PC-3 (cell line): ENCODE measurements around the gene APOO. TPM values are rescaled to one million over a fixed set of nuclear protein-coding genes. Genes with fewer than 3 reads are reported as not detected.

Experiments used
- ATAC-seq: fragments of 200-7000 bp; cut with Tn5 transposase; 2 replicates; pipeline ENCODE4 v1.9.1; 2020; ENCODE audit warnings: mild to moderate bottlenecking, moderate library complexity
- BruUV-seq: library from RNA; stranded (reverse); fragments of 400-500 nt; replicated peaks from 2 replicates; lab custom pipeline; 2021; lab: Mats Ljungman, UMichigan
- CTCF ChIA-PET: fragments of 300-600 bp; sonication (Branson Sonifier 250); formaldehyde crosslinking; loops from one replicate; lab custom pipeline; 2022; ENCODE audit warnings: antibody characterized with exemption; lab: Charles Lee
- POLR2A ChIA-PET: fragments of 300-600 bp; sonication (Branson Sonifier 250); formaldehyde crosslinking; loops from one replicate; lab custom pipeline; 2022; ENCODE audit warnings: antibody characterized with exemption; ENCODE audit not compliant: unreplicated experiment; lab: Charles Lee
- DNase-seq: peaks from one replicate; pipeline ENCODE4 v3.0.0-alpha.2; 2015
- H2AFZ ChIP-seq: fragments of 300-600 bp; sonication (generic); 2 replicates; pipeline ENCODE4 v1.6.0; 2016; ENCODE audit warnings: antibody characterized with exemption, low read length
- H3F3A ChIP-seq: fragments of 300-600 bp; sonication (generic); one replicate; pipeline ENCODE4 v1.6.0; 2017; ENCODE audit warnings: antibody characterized with exemption, low read length, control low read depth, mild to moderate bottlenecking; ENCODE audit not compliant: unreplicated experiment
- H3K27ac ChIP-seq: fragments of 300-600 bp; sonication (generic); 2 replicates; pipeline ENCODE4 v1.5.1; 2016; ENCODE audit warnings: mild to moderate bottlenecking, low read length
- H3K27me3 ChIP-seq: fragments of 300-600 bp; sonication (generic); 2 replicates; pipeline ENCODE4 v1.6.1; 2016; ENCODE audit warnings: low read length, mixed read lengths
- H3K36me3 ChIP-seq: fragments of 300-600 bp; sonication (generic); 2 replicates; pipeline ENCODE4 v1.6.1; 2016; ENCODE audit warnings: low read depth, mixed run types, low read length, mixed read lengths
- H3K4me1 ChIP-seq: fragments of 300-600 bp; sonication (generic); 2 replicates; pipeline ENCODE4 v1.5.1; 2016; ENCODE audit warnings: low read length; ENCODE audit not compliant: insufficient read depth
- H3K4me2 ChIP-seq: fragments of 300-600 bp; sonication (generic); 2 replicates; pipeline ENCODE4 v1.6.0; 2016; ENCODE audit warnings: low read length
- H3K4me3 ChIP-seq: fragments of 300-600 bp; sonication (generic); 2 replicates; pipeline ENCODE4 v1.5.1; 2016; ENCODE audit warnings: mild to moderate bottlenecking, low read length, mixed read lengths
- H3K79me2 ChIP-seq: fragments of 300-600 bp; sonication (generic); 2 replicates; pipeline ENCODE4 v1.6.1; 2017; ENCODE audit warnings: low read length, mixed read lengths
- H3K9ac ChIP-seq: fragments of 300-600 bp; sonication (generic); 2 replicates; pipeline ENCODE4 v1.6.0; 2016; ENCODE audit warnings: mild to moderate bottlenecking, low read length
- H3K9me2 ChIP-seq: fragments of 300-600 bp; sonication (generic); replicated peaks from 2 replicates; pipeline ENCODE4 v1.6.1; 2016; ENCODE audit warnings: mixed run types, low read length, mixed read lengths
- H3K9me3 ChIP-seq: fragments of 300-600 bp; sonication (generic); 2 replicates; pipeline ENCODE4 v1.6.1; 2016; ENCODE audit warnings: low read length, mixed read lengths
- H4K20me1 ChIP-seq: fragments of 300-600 bp; sonication (generic); 2 replicates; pipeline ENCODE4 v1.6.1; 2016; ENCODE audit warnings: low read length, mixed read lengths
- EZH2 ChIP-seq: fragments of 300-600 bp; sonication (generic); IDR thresholded peaks from one replicate; pipeline ENCODE4 v1.6.1; 2017; ENCODE audit warnings: antibody characterized with exemption, mild to moderate bottlenecking, low read length; ENCODE audit not compliant: unreplicated experiment
- EZH2phosphoT487 ChIP-seq: fragments of 300-600 bp; sonication (generic); IDR thresholded peaks from 2 replicates; pipeline ENCODE4 v1.6.1; 2018; ENCODE audit warnings: mild to moderate bottlenecking, antibody characterized with exemption, low read length, borderline replicate concordance
- intact Hi-C: fragments of 100-400 bp; cut with micrococcal nuclease; formaldehyde crosslinking; loops from 2 replicates; pipeline ENCODE4 v1.9.0; 2023
- total RNA-seq: library from RNA; depleted of rRNA; stranded (reverse); fragments of >200 nt; gene quantifications from 2 replicates; pipeline ENCODE4 v1.2.3, GENCODE V29; 2014; rRNA removed
- TF ChIP-seq, protein P1 (sequence below): fragments of 300-600 bp; sonication (generic); conservative IDR thresholded peaks from 2 replicates; pipeline ENCODE4 v1.5.1; 2017; ENCODE audit warnings: antibody characterized with exemption, low read depth, mild to moderate bottlenecking, low read length

APOO gene
- total RNA-seq, 1 experiment from 2014 or later: 34.0 TPM

DNA sequence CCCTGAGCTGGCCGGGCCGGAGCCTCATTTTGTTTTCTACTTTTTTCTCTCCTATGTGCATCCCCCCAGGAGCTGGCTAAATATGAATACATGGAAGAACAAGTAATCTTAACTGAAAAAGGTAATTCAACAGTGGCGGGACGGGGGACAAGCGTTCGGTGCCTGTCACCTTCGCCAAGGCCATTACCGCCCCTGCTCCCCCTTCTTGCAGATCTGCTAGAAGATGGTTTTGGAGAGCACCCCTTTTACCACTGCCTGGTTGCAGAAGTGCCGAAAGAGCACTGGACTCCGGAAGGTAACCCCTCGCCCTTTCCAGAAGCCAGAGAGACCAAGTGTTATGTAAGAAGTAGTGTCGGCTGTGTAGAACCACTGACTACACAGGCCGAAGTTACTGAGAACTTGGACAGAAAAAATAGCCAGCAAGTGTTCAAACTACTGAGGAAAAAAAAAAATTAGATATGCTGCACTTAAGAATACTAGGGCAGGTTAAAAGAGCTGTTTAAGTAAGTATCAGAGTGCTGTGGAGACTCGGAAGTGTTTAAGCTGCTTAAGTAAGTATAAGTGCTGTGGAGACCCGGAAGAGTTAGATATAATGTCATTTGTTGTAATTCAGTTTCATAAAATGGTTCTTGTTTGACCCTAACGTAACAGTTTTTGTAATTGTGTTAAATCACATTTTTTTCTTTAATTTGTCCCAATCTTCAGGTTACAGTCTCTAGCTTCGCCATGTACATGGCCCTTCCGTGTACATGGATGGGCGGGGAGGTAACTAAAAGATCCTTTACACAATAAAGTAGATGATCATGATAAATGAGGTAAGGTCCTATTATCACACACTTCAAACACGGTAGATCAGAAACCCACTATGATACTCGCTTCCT is 123.9 kb downstream of the APOO start:
- intact Hi-C loops: loop anchor here (1.0 kb wide), 3 partner anchors 23 to 118 kb away; no protein-coding TSS in a partner anchor
- TSS peak; percentile 56 for BruUV-seq

More for the DNA sequence above, 123.9 kb downstream of the APOO start:
- Histone ChIP-seq H3K4me1 (peaks cover 41% of the 10 kb centered on the region), H3K36me3 (peaks cover 11% of the 10 kb centered on the region), H4K20me1 (peaks cover 23% of the 10 kb centered on the region), H3K27ac (peak overlapping the region; percentile 81), H3K9me2 (no peaks in the 10 kb centered on the region), H2AFZ (no peak overlapping the region), H3K27me3 (no peaks in the 10 kb centered on the region), H3K9ac (peak overlapping the region; percentile 94), H3K79me2 (peaks cover 23% of the 10 kb centered on the region), H3K4me2 (peak overlapping the region; percentile 89), H3F3A (peaks cover 24% of the 10 kb centered on the region), H3K9me3 (no peaks in the 10 kb centered on the region), H3K4me3 (peak overlapping the region; percentile 97)
- ATAC-seq (no peak), DNase-seq (peak; percentile 17)
- CTCF ChIA-PET: interaction anchor here (0.7 to 2.9 kb wide), 2 partner anchors 118 to 1808 kb away, joined by 4 to 24 read pairs; no protein-coding TSS in a partner anchor
- no peak for TF ChIP-seq EZH2phosphoT487
- TF ChIP-seq, protein P1, sequence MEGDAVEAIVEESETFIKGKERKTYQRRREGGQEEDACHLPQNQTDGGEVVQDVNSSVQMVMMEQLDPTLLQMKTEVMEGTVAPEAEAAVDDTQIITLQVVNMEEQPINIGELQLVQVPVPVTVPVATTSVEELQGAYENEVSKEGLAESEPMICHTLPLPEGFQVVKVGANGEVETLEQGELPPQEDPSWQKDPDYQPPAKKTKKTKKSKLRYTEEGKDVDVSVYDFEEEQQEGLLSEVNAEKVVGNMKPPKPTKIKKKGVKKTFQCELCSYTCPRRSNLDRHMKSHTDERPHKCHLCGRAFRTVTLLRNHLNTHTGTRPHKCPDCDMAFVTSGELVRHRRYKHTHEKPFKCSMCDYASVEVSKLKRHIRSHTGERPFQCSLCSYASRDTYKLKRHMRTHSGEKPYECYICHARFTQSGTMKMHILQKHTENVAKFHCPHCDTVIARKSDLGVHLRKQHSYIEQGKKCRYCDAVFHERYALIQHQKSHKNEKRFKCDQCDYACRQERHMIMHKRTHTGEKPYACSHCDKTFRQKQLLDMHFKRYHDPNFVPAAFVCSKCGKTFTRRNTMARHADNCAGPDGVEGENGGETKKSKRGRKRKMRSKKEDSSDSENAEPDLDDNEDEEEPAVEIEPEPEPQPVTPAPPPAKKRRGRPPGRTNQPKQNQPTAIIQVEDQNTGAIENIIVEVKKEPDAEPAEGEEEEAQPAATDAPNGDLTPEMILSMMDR: no peak
- TF ChIP-seq EZH2: no peak
- POLR2A ChIA-PET: interaction anchor here (0.6 to 1.5 kb wide), 5 partner anchors 24 to 119 kb away, joined by 3 to 17 read pairs (median 3); partner anchors contain the start of gene PRDX4

Other genes with a start within 250 kb of the APOO start
- 249 and 276 TPM in 2 replicates for gene PRDX4, start 240.4 kb downstream of the APOO start, total RNA-seq
- 66.2 and 75.6 TPM in 2 replicates for gene ACOT9, start 164.7 kb downstream of the APOO start, total RNA-seq
- gene SAT1, start 124.8 kb downstream of the APOO start, total RNA-seq: 414 and 448 TPM in 2 replicates
- gene CXorf58, start 68 bp upstream of the APOO start, total RNA-seq: not detected in 2 replicates
- gene KLHL15, start 119.2 kb upstream of the APOO start, total RNA-seq: 7.3 and 8.5 TPM in 2 replicates
- 178 and 201 TPM in 2 replicates for gene EIF2S3, start 147.0 kb upstream of the APOO start, total RNA-seq
- gene ZFX, start 241.8 kb upstream of the APOO start, total RNA-seq: 21.0 and 25.9 TPM in 2 replicates